GM19467 (cell line): ENCODE measurements around the gene RALGPS1.

Experiments
- ATAC-seq: cut with Tn5 transposase; IDR thresholded peaks from one replicate; pipeline ENCODE4 v1.9.1; 2021; ENCODE audit warnings: mild to moderate bottlenecking, moderate library complexity; ENCODE audit not compliant: unreplicated experiment

Gene RALGPS1

GRCh38 chr9:126904586-126904985 is 10.0 kb upstream of the RALGPS1 start:
- no peak for ATAC-seq

GRCh38 chr9:126906091-126906490 is 8.5 kb upstream of the RALGPS1 start:
- ATAC-seq = no peak

- ATAC-seq = no peak
Measured at GRCh38 chr9:126907058-126907457, 7.5 kb upstream of the RALGPS1 start.

DNA sequence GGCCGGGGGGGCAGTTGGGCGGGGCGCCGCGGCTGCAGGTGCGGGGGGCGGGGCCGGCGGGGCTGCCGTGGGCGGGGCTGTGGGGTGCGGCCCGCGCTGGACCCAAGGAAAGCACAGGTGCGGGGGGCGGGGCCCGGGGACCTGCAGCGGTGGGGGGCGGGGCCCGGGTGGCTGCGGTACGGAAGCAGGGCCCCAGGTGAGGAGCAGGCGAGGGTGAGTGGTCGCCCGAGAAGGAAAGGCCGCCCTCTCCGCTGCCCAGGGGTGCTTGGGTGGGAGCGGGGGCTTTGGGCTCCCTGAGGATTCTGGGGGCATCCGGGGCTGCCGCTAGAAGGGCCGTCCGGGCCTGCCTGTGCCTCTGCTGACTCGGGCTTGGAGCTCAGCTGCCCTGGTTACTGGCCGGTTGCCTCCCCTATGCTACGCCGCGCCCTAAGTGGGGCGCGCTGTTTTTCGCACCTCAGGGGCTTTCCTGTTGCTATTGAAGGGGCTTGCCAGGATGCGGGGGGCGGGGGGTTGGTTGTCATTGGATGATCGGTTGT is 767 bp downstream of the RALGPS1 start:
- ATAC-seq = no peak

GRCh38 chr9:126915846-126916543 is 1.4 kb downstream of the RALGPS1 start:
- no peak for ATAC-seq

GRCh38 chr9:126916909-126917308 is 2.3 kb downstream of the RALGPS1 start:
- no peak for ATAC-seq

GRCh38 chr9:126919193-126919592 is 4.6 kb downstream of the RALGPS1 start:
- no peak for ATAC-seq

GRCh38 chr9:126925876-126926275 is 11.3 kb downstream of the RALGPS1 start:
- no peak for ATAC-seq

DNA sequence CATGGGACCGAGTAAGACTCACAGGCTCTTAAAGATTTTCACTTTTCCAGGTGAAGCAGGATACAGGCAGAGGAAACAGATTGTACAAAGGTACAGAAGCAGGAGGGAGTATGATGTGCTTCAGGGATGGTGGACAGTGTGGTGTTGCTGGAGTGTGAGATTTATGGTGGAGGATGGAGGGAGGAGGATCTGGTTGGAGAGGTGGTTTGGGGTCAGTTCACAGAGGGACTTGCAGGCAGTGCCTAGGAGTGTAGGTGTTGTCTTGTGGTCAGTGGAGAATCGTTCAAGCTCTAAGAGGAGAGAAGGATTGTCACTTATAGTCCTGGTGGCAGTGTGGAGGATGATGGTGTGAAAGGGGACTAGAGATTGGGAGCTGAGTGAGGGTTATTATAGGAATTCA is 11.8 kb downstream of the RALGPS1 start:
- no peak for ATAC-seq

DNA sequence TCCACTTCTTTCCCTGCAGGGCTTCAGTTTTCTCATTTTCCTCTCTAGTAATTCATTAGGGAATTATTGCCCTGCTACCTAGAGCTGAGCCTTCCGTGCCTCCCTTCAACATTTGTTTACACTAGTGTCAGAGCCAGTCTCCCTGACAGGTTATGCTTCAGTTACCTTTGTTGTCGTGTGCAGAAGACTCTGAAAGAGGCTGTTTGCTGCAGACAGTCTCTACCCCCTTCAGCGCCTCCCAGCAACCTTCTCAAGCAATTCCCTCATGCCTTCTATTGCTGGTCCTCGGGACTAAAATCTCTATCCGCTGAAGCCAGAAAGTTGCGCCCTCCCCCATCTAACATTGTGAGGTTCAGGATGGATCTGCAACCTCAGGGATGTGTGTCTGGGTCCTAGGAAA is 12.8 kb downstream of the RALGPS1 start:
- no peak for ATAC-seq

GRCh38 chr9:126932871-126933321 is 18.3 kb downstream of the RALGPS1 start:
- ATAC-seq = no peak

GRCh38 chr9:126933334-126933980 is 18.9 kb downstream of the RALGPS1 start:
- no peak for ATAC-seq

GRCh38 chr9:126934441-126934840 is 19.9 kb downstream of the RALGPS1 start:
- ATAC-seq = no peak

GRCh38 chr9:126935630-126936029 is 21.0 kb downstream of the RALGPS1 start:
- no peak for ATAC-seq

- no peak for ATAC-seq
Measured at GRCh38 chr9:126937444-126937843, 22.9 kb downstream of the RALGPS1 start.

- ATAC-seq = no peak
Measured at GRCh38 chr9:126938327-126938726, 23.7 kb downstream of the RALGPS1 start.

DNA sequence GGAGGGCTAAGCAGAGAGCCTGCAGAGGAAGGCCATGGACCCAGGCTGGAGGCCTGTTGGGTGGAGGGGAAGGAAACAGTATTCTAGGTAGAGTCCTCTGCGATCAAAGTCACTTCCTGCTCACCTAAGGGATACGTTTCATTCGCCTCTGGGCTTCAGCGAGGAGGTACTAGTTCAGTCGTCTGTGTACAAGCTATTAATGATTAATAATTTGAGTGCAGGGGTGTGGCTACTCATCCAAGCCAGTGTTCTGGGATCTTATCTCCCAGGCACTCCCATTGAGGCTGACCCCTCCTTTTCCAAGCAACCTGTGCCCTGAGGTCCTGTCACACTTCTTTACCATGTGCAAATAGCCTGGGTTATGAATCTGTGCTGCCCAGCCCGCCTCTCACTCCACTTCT is 25.2 kb downstream of the RALGPS1 start:
- ATAC-seq = no peak

GRCh38 chr9:126942399-126942798 is 27.8 kb downstream of the RALGPS1 start:
- ATAC-seq = no peak

DNA sequence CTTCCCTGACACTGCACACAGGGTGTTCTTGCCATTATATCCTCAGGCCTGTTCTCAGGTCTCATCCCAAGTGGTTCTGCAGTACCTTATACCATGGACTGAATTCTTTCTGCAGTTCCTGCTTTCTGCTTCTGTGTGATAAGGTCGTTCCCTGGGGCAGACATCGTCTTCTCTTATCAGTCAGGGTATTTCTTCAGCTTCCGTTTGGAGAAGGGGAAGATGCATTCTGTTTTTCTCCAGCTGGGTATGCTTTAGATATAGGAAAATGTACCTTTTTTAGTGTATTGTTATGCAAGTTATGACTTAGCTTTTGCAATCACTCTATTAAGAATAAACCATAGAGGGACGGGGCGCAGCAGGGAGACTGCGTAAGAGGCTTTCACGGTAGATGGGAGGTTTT is 31.1 kb downstream of the RALGPS1 start:
- ATAC-seq = no peak

DNA sequence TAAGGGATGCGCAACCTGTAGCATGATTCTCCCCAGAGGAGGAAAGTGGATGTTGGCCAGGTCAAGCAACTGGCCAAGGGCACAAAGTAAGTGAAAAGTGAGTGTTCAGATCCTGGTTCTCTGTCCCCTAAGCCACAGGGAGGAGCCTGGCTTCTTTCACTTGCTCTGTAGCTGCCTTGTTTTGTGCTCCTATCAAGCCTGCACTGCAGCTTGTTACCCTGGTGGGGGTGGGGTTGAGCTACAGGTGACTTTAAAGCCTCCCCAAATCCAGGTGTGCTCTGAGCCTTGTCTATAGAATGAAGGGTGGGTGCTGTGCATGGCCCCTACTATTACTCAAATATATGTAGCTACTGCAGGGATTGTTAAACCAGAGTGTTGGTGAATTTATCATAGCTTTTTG is 32.9 kb downstream of the RALGPS1 start:
- ATAC-seq = no peak

DNA sequence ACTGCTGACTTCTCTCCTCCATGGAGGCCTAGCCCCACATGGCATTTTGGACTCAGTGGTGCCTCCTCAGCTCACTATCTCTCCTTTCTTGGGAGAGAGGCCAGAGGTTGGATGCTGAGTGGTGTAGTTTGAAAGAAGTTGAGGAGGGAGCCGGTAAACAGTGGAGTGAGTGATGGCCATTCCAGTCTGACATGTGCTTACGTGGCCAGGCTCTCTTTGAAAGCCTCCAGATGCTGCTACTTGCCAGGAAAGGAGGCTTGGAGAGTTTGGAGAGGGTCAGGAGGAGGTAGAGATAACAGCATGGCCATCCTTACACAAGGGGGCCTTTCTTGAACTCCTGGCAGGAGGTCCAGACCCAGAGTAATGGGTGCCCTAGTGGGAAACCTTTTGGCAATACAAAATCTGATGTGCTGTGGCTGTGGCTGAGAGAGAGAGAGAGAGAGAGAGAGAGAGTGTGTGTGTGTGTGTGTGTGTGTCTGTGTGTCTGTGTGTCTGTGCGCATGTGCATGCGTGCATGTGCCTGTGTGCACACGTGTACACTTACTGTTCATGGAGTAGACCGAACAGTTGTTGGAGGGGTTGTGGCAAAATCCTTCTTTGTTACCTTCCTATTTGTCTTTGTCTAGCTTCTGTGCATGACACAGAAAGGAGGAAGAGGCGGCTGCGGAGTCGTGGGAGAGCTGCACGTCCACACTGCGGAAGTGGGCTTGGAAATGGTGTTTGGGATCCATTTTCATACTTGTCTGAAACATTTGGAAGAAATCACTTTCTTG is 37.8 kb downstream of the RALGPS1 start:
- ATAC-seq = no peak
